ENCODE data around the gene MPZL3.

DNA sequence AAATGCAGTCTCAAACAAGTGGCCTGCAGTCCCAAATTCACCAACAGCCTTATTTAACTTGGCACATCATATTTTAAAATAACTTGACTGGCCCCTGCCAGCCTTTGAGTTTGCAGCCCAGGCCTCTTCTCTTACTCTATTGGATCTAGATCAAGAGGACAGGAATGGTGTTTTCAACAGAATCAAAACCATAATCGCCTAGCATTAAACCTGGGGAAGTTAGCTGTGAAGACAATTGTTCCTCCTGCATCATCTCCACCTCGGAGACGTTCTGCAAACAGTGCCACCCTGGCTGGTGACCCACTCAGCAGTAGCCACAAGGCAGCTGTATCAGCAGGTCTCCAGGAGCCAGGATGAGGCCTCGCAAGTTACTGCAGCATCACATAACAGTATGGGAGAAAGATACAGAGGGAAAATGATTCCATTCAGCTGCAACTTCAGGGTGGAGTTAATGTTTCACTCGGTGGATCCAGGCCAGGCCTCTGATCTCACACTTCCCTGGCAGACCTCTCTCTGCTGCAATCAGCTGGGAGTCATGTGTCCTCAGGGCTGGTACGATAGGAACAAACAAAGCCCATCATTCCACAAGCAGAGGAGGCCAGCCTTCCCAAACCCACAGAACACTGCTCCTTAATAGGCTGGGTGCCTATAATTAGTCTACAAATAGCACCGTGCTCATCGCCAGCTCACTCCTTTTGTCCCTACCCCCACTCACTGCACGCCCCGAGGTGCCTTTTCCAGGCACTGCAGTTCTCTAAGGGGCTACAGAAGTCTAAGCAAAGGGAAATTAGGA lies 57.1 kb downstream of the MPZL3 start:
- TF ChIP-seq, protein P1, sequence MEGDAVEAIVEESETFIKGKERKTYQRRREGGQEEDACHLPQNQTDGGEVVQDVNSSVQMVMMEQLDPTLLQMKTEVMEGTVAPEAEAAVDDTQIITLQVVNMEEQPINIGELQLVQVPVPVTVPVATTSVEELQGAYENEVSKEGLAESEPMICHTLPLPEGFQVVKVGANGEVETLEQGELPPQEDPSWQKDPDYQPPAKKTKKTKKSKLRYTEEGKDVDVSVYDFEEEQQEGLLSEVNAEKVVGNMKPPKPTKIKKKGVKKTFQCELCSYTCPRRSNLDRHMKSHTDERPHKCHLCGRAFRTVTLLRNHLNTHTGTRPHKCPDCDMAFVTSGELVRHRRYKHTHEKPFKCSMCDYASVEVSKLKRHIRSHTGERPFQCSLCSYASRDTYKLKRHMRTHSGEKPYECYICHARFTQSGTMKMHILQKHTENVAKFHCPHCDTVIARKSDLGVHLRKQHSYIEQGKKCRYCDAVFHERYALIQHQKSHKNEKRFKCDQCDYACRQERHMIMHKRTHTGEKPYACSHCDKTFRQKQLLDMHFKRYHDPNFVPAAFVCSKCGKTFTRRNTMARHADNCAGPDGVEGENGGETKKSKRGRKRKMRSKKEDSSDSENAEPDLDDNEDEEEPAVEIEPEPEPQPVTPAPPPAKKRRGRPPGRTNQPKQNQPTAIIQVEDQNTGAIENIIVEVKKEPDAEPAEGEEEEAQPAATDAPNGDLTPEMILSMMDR (conservative IDR thresholded peaks at IDR 0.05), result no peak
- TF ChIP-seq ZFX (IDR thresholded peaks at IDR 0.05), result no peak
